B cell (primary cell): ENCODE results near the gene TPI1. TPM values are rescaled to one million over a fixed set of nuclear protein-coding genes. Genes with fewer than 3 reads are reported as not detected.
A peak's percentile ranks its signal among the peaks of the same experiment; 100 is the strongest.

Experiments
- ATAC-seq: fragments of 200-7000 bp; cut with Tn5 transposase; one replicate; pipeline ENCODE4 v1.10.0; 2021; ENCODE audit warnings: low read depth, mild to moderate bottlenecking, moderate number of reproducible peaks, moderate library complexity
- CTCF ChIA-PET: fragments of 350-600 bp; sonication (Branson Sonifier 250); formaldehyde crosslinking; loops from one replicate; lab custom pipeline; 2021; ENCODE audit warnings: antibody characterized with exemption, inconsistent platforms; lab: Charles Lee
- POLR2A ChIA-PET: fragments of 350-600 bp; sonication (Branson Sonifier 250); formaldehyde crosslinking; loops from one replicate; lab custom pipeline; 2021; ENCODE audit warnings: antibody characterized with exemption; lab: Charles Lee
- DNase-seq: peaks from one replicate; pipeline ENCODE4 v3.0.0; 2013
- H2AFZ ChIP-seq: 2 replicates; pipeline ENCODE4 v1.6.1; 2012; ENCODE audit warnings: mild to moderate bottlenecking, low read depth, low read length; ENCODE audit not compliant: insufficient read depth, poor library complexity, severe bottlenecking
- H3K27ac ChIP-seq, 2 donors: 1 replicate in 1 of 2; 2 replicates in 1 of 2; pipeline ENCODE4 v1.5.1; 2012 to 2013; ENCODE audit warnings: low read length in 2 of 2, mild to moderate bottlenecking in 2 of 2, moderate library complexity in 1 of 2
- H3K27me3 ChIP-seq, 4 experiments: fragments of 200-600 bp in 1 of 4; sonication (generic) in 1 of 4; replicated peaks in 1 of 4; 1 replicate in 2 of 4; 2 replicates in 2 of 4; pipeline versions ENCODE4 v1.6.1 to v1.7.0; 2013 to 2016; ENCODE audit warnings: low read length in 3 of 4, mild to moderate bottlenecking in 2 of 4, mixed read lengths in 1 of 4, moderate library complexity in 1 of 4; ENCODE audit not compliant: insufficient read depth in 4 of 4, control insufficient read depth in 3 of 4; ENCODE audit errors: control extremely low read depth in 1 of 4
- H3K36me3 ChIP-seq, 2 experiments: replicated peaks in 1 of 2; 1 replicate in 1 of 2; 2 replicates in 1 of 2; pipeline versions ENCODE4 v1.6.1 to v1.7.1; 2013; ENCODE audit warnings: low read length in 1 of 2; ENCODE audit not compliant: insufficient read depth in 2 of 2, control insufficient read depth in 1 of 2; ENCODE audit errors: control extremely low read depth in 1 of 2, extremely low read depth in 1 of 2
- H3K4me1 ChIP-seq, 2 donors: fragments of 200-600 bp in 1 of 2; sonication (generic) in 1 of 2; 1 replicate in 1 of 2; 2 replicates in 1 of 2; pipeline versions ENCODE4 v1.5.1 to v1.6.1; 2013 to 2017; ENCODE audit warnings: low read length in 2 of 2; ENCODE audit not compliant: control insufficient read depth in 2 of 2, insufficient read depth in 2 of 2
- H3K4me2 ChIP-seq: replicated peaks from 2 replicates; pipeline ENCODE3; 2012; ENCODE audit warnings: mild to moderate bottlenecking, low read depth, low read length; ENCODE audit not compliant: poor library complexity, severe bottlenecking
- H3K4me3 ChIP-seq, 5 experiments: fragments of 200-600 bp in 1 of 5; sonication (generic) in 1 of 5; 1 replicate in 3 of 5; 2 replicates in 2 of 5; pipeline versions ENCODE4 v1.5.1 to v1.7.0; 2011 to 2016; ENCODE audit warnings: low read length in 4 of 5, mild to moderate bottlenecking in 4 of 5, low read depth in 2 of 5, control low read depth in 1 of 5, moderate library complexity in 1 of 5; ENCODE audit not compliant: insufficient read depth in 1 of 5; ENCODE audit errors: control extremely low read depth in 1 of 5, extremely low read depth in 1 of 5
- H3K79me2 ChIP-seq: fragments of 200-600 bp; sonication (generic); one replicate; pipeline ENCODE4 v1.6.0; 2016; ENCODE audit warnings: low read length; ENCODE audit not compliant: control insufficient read depth, insufficient read depth
- H3K9ac ChIP-seq: fragments of 200-600 bp; sonication (generic); 2 replicates; pipeline ENCODE4 v1.6.1; 2017; ENCODE audit warnings: mild to moderate bottlenecking, low read length, moderate library complexity
- H3K9me3 ChIP-seq, 3 donors: one replicate each; pipeline versions ENCODE4 v1.6.1 to v1.7.1; 2013; ENCODE audit warnings: low read length in 2 of 3; ENCODE audit not compliant: control insufficient read depth in 2 of 3, insufficient read depth in 1 of 3; ENCODE audit errors: control extremely low read depth in 1 of 3
- H4K20me1 ChIP-seq: 2 replicates; pipeline ENCODE4 v1.6.0; 2012; ENCODE audit warnings: mild to moderate bottlenecking, low read length; ENCODE audit not compliant: insufficient read depth, control insufficient read depth, poor library complexity, severe bottlenecking
- H3K27ac Mint-ChIP-seq: one replicate; pipeline ENCODE4 v1.8.0; 2021; ENCODE audit warnings: mixed read lengths
- H3K27me3 Mint-ChIP-seq: one replicate; pipeline ENCODE4 v1.8.0; 2021; ENCODE audit warnings: mixed read lengths
- H3K4me1 Mint-ChIP-seq: one replicate; pipeline ENCODE4 v1.8.0; 2021; ENCODE audit warnings: mixed read lengths
- H3K4me3 Mint-ChIP-seq: one replicate; pipeline ENCODE4 v1.8.0; 2021; ENCODE audit warnings: mixed read lengths
- H3K9me3 Mint-ChIP-seq: one replicate; pipeline ENCODE4 v1.8.0; 2022; ENCODE audit warnings: mixed read lengths; ENCODE audit not compliant: insufficient read depth
- CTCF ChIP-seq: fragments of 200-600 bp; IDR thresholded peaks from one replicate; pipeline ENCODE4 v1.8.0; 2022; ENCODE audit warnings: antibody characterized with exemption, mild to moderate bottlenecking
- EZH2 ChIP-seq: IDR thresholded peaks from 2 replicates; pipeline ENCODE4 v1.6.1; 2012; ENCODE audit warnings: borderline replicate concordance, low read depth, mild to moderate bottlenecking, moderate library complexity, low read length; ENCODE audit not compliant: insufficient read depth, poor library complexity, severe bottlenecking
- WGBS: methylation state at CpG from one replicate; pipeline ENCODE4 v1.1.5; 2013; ENCODE audit warnings: missing lambda C conversion rate; ENCODE audit not compliant: insufficient coverage; 5-methylcytosine and 5-hydroxymethylcytosine counted together
- intact Hi-C: fragments of 100-400 bp; cut with micrococcal nuclease; formaldehyde crosslinking; loops from one replicate; pipeline ENCODE4 v1.10.0; 2022
- polyA plus RNA-seq: library from polyadenylated mRNA; depleted of rRNA; stranded (reverse); fragments of >200 nt; gene quantifications from 2 replicates; pipeline ENCODE4 v1.2.3, GENCODE V29; 2012
- total RNA-seq, 2 donors: library from RNA; stranded (reverse); fragments of 120-200 nt in 1 of 2; gene quantifications; 1 replicate in 1 of 2; 2 replicates in 1 of 2; pipeline versions ENCODE4 v1.2.3 to v1.2.4, GENCODE V29; 2013 to 2022

TPI1 gene
- total and polyA plus RNA-seq, 2 donors (not counting 1 experiment from before 2014, with no cell fraction given) = 181 to 187 TPM

GRCh38 chr12:6915789-6916285 is 48.5 kb downstream of the TPI1 start:
- ATAC-seq (no peak), DNase-seq (no peak)
- H3K4me3 Mint-ChIP-seq = peak overlapping the region; percentile 67
- Histone ChIP-seq H3K27me3 (peaks cover 0 to 10% (median 1%) of the 10 kb centered on the region in 4 experiments), H3K27ac (no peak overlapping the region), H2AFZ (no peak overlapping the region), H3K9me3 (peaks cover 0 to 3% (median 0%) of the 10 kb centered on the region in 3 donors), H3K9ac (no peak overlapping the region), H3K36me3 (peaks cover 0 to 4% of the 10 kb centered on the region in 2 experiments), H4K20me1 (no peaks in the 10 kb centered on the region), H3K4me1 (peaks cover 11 to 19% of the 10 kb centered on the region in 2 donors), H3K79me2 (no peaks in the 10 kb centered on the region), H3K4me2 (peak overlapping the region; percentile 92), H3K4me3 (no peak overlapping the region)
- peak overlapping the region; percentile 55 for H3K27ac Mint-ChIP-seq
- peaks cover 25% of the 10 kb centered on the region for H3K4me1 Mint-ChIP-seq
- no peaks in the 10 kb centered on the region for H3K9me3 Mint-ChIP-seq
- intact Hi-C loops = no loop called here
- ChIA-PET CTCF (interaction anchor here (1.0 to 1.8 kb wide), 3 partner anchors 25 to 46 kb away, joined by 3 to 4 read pairs (median 4); partner anchors contain the start of gene SPSB2), POLR2A (no interaction called here)
- no peak for TF ChIP-seq EZH2
- no peak for TF ChIP-seq CTCF
- H3K27me3 Mint-ChIP-seq = no peaks in the 10 kb centered on the region
- WGBS = 96% methylated on average over 11 of the region's 14 CpGs

- ATAC-seq (no peak), DNase-seq (no peak)
- Histone ChIP-seq H3K27me3 (peaks cover 0 to 10% (median 1%) of the 10 kb centered on the region in 4 experiments), H4K20me1 (no peaks in the 10 kb centered on the region), H3K79me2 (no peaks in the 10 kb centered on the region), H3K4me1 (peaks cover 14 to 24% of the 10 kb centered on the region in 2 donors), H3K4me3 (no peak overlapping the region), H2AFZ (no peak overlapping the region), H3K9ac (no peak overlapping the region), H3K9me3 (peaks cover 0 to 3% (median 0%) of the 10 kb centered on the region in 3 donors), H3K27ac (no peak overlapping the region), H3K36me3 (peaks cover 0 to 4% of the 10 kb centered on the region in 2 experiments), H3K4me2 (no peak overlapping the region)
- Mint-ChIP-seq H3K4me3 (peak overlapping the region; percentile 47), H3K4me1 (peaks cover 28% of the 10 kb centered on the region), H3K27ac (no peak overlapping the region), H3K9me3 (no peaks in the 10 kb centered on the region), H3K27me3 (no peaks in the 10 kb centered on the region)
- ChIA-PET CTCF (interaction anchor here (0.6 to 1.8 kb wide), 5 partner anchors 9 to 47 kb away, joined by 3 to 4 read pairs (median 3); partner anchors contain the start of gene SPSB2), POLR2A (no interaction called here)
- WGBS = 99% methylated on average over 8 of the region's 11 CpGs
- TF ChIP-seq EZH2 = no peak
- no peak for TF ChIP-seq CTCF
- intact Hi-C loops = no loop called here
Measured at GRCh38 chr12:6916426-6917200, 49.3 kb downstream of the TPI1 start.
